Retinal pigment epithelial cell (primary cell): ENCODE measurements around the gene FBXO4.

ENCODE experiments used
- DNase-seq: peaks from one replicate; pipeline ENCODE4 v3.0.0-alpha.2; 2010; ENCODE audit warnings: low read depth
- H3K4me3 ChIP-seq: 2 replicates; pipeline ENCODE4 v1.5.1; 2011; ENCODE audit warnings: mild to moderate bottlenecking, low read length, control low read depth, moderate library complexity
- CTCF ChIP-seq: conservative IDR thresholded peaks from 2 replicates; pipeline ENCODE4 v1.5.1; 2011; ENCODE audit warnings: low read depth, low read length, control low read depth, inconsistent platforms

FBXO4 gene

DNA sequence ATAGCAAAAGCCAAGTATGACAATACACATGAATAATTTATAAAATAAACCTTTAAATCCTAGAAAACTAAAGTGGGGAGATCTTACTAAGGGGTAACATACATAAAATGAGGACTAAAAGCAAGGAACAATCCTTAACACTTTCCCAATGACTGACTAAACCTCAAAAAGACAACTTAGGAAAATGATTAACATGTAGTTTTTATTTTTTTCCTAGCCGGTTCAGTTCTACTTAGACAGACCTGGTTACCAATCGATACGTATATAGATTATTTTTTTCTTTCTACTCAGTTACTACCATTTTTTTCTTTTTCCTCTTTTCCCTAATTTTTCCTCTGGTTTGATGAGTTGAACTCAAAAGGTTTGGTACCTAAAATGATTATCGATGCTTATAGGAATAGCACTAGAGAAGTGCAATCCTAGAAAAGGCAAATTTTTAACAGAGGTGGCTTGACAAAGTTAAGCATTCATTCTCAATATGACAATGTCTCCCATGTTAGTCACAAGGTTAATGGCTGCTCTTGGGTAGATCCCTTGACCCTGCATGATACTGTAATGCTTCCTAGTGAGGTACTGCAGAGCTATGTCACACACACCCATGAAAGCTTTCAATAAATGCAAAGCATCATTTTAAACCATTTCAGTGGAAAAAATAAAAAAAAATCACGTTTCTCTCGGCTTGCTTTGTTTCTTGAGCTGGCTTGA, 41.5 kb downstream of the FBXO4 start:
- no peak for TF ChIP-seq CTCF
- no peak overlapping the region for H3K4me3 ChIP-seq
- DNase-seq, result no peak

- H3K4me3 ChIP-seq, result no peak overlapping the region
- DNase-seq, result no peak
- no peak for TF ChIP-seq CTCF
These were observed 42.3 kb downstream of the FBXO4 start for GRCh38 chr5:41967401-41967800.

DNA sequence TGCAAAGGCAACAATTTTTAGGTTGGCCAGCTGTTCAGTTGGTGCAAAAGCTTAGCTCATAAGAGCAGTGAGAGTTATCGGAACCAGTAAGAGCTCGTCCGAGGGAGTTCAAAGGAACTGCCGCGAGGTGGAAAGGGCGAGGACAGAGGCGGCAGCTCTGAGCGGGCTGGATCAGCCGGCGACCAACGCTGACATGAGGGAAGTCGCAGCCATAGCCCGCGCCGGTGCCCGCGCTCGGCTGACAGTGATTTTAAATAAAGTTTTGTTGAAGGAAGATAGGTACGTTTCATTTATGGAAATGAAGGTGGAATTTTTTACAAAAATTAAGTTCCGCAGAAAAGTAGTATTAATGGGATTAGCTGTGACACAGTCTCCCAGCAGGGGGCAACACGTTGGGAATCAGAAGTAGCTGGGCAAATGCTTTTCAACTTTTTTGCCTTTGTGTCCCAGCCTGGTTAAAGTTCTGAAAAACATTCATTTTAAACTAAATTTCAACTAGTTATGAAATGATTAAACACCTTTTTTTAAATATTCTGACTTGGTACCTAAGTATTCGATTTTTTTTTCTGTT, 43.2 kb downstream of the FBXO4 start:
- no peak for DNase-seq
- H3K4me3 ChIP-seq, result no peak overlapping the region
- TF ChIP-seq CTCF, result peak; percentile 21

GRCh38 chr5:41973087-41973486, 48.0 kb downstream of the FBXO4 start:
- TF ChIP-seq CTCF, result no peak

GRCh38 chr5:41973887-41974286, 48.8 kb downstream of the FBXO4 start:
- no peak for DNase-seq
- no peak overlapping the region for H3K4me3 ChIP-seq
- TF ChIP-seq CTCF, result no peak

More at GRCh38 chr5:41973087-41973486, 48.0 kb downstream of the FBXO4 start:
- DNase-seq, result no peak
- H3K4me3 ChIP-seq, result no peak overlapping the region

DNA sequence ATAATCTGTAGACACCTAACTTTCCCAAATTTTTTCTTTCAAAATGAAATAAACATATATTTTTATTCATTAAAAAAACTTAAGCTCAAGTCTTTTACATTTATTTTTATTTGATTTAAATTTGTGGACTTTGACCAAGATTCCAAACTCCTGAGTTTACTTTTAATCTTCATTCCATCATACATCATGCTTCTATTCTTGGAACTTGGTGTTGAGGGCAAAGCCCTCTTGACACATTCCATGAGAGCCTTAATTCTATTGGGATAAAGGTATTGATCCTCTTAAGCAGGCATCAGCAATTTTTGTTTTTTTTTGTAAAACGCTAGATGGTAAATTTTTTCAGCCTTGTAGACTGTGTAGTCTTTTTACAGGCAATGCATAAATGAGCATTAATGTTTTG, 53.6 kb downstream of the FBXO4 start:
- H3K4me3 ChIP-seq, result no peak overlapping the region
- peak; percentile 62 for DNase-seq
- no peak for TF ChIP-seq CTCF

DNA sequence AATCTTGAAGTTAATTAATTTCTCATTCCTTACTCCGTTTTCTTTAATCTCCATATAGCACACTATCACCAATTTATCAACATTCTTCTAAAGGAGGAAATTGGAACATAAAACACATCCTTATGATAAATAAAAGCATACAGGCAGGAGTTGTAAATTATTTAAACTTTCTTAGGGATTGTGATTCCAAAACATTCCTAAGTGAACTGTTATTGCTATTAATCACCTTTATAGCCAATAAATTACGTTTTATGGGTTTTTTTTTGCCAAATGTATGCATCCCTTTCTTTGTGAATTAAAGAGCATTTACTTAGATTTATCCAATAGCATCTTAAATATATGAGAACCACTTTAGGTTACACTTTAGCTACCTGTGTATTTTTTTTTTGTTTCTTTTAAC, 55.3 kb downstream of the FBXO4 start:
- no peak for TF ChIP-seq CTCF
- no peak for DNase-seq
- no peak overlapping the region for H3K4me3 ChIP-seq
